BE2C (cell line): Measurements from ENCODE around the gene CP.

Source experiments
- DNase-seq: peaks from one replicate; pipeline ENCODE4 v3.0.0-alpha.2; 2020
- H3K27me3 ChIP-seq: fragments of 250-450 bp; sonication (Bioruptor Pico); 2 replicates; pipeline ENCODE4 v1.5.1; 2020; ENCODE audit warnings: mild to moderate bottlenecking
- H3K36me3 ChIP-seq: fragments of 250-450 bp; sonication (Bioruptor Pico); 2 replicates; pipeline ENCODE4 v1.5.1; 2020; ENCODE audit warnings: mild to moderate bottlenecking
- H3K4me1 ChIP-seq: fragments of 250-450 bp; sonication (Bioruptor Pico); 2 replicates; pipeline ENCODE4 v1.5.1; 2020
- H3K4me3 ChIP-seq: 2 replicates; pipeline ENCODE4 v1.5.1; 2011; ENCODE audit warnings: low read depth, low read length
- H3K9me3 ChIP-seq: fragments of 250-450 bp; sonication (Bioruptor Pico); 2 replicates; pipeline ENCODE4 v1.5.1; 2020
- CTCF ChIP-seq: IDR thresholded peaks from 2 replicates; pipeline ENCODE4 v1.5.1; 2012; ENCODE audit warnings: mild to moderate bottlenecking, low read depth, low read length

CP gene

GRCh38 chr3:149258714-149259113 lies 37.1 kb upstream of the CP start:
- H3K4me1 ChIP-seq = peaks cover 6% of the 10 kb centered on the region; the same call in 1 of the 2 replicates
- no peaks in the 10 kb centered on the region for H3K36me3 ChIP-seq
- H3K9me3 ChIP-seq = no peaks in the 10 kb centered on the region
- TF ChIP-seq CTCF = no peak
- no peaks in the 10 kb centered on the region for H3K27me3 ChIP-seq
- DNase-seq = no peak
- H3K4me3 ChIP-seq = no peak overlapping the region

- H3K4me3 ChIP-seq = no peak overlapping the region
- no peaks in the 10 kb centered on the region for H3K36me3 ChIP-seq
- TF ChIP-seq CTCF = no peak
- H3K9me3 ChIP-seq = no peaks in the 10 kb centered on the region
- peak; percentile 56 for DNase-seq
- no peaks in the 10 kb centered on the region for H3K27me3 ChIP-seq
- peaks cover 6% of the 10 kb centered on the region; the same call in 1 of the 2 replicates for H3K4me1 ChIP-seq
Measured at GRCh38 chr3:149258298-149258697, 36.7 kb upstream of the CP start.

GRCh38 chr3:149252272-149252671 lies 30.6 kb upstream of the CP start:
- no peaks in the 10 kb centered on the region for H3K4me1 ChIP-seq
- H3K9me3 ChIP-seq = no peaks in the 10 kb centered on the region
- no peak overlapping the region for H3K4me3 ChIP-seq
- no peak for DNase-seq
- no peaks in the 10 kb centered on the region for H3K36me3 ChIP-seq
- TF ChIP-seq CTCF = no peak
- no peaks in the 10 kb centered on the region for H3K27me3 ChIP-seq

- no peaks in the 10 kb centered on the region for H3K4me1 ChIP-seq
- no peak for TF ChIP-seq CTCF
- no peaks in the 10 kb centered on the region for H3K36me3 ChIP-seq
- H3K27me3 ChIP-seq = no peaks in the 10 kb centered on the region
- no peak for DNase-seq
- H3K9me3 ChIP-seq = no peaks in the 10 kb centered on the region
- no peak overlapping the region for H3K4me3 ChIP-seq
Measured at GRCh38 chr3:149251186-149251585, 29.6 kb upstream of the CP start.

GRCh38 chr3:149247929-149248691 lies 26.5 kb upstream of the CP start:
- no peak for DNase-seq
- Histone ChIP-seq H3K9me3 (no peaks in the 10 kb centered on the region), H3K4me1 (no peaks in the 10 kb centered on the region), H3K4me3 (no peak overlapping the region), H3K36me3 (no peaks in the 10 kb centered on the region), H3K27me3 (no peaks in the 10 kb centered on the region)
- no peak for TF ChIP-seq CTCF

GRCh38 chr3:149247008-149247710 lies 25.5 kb upstream of the CP start:
- Histone ChIP-seq H3K4me3 (no peak overlapping the region), H3K27me3 (no peaks in the 10 kb centered on the region), H3K36me3 (no peaks in the 10 kb centered on the region), H3K9me3 (no peaks in the 10 kb centered on the region), H3K4me1 (no peaks in the 10 kb centered on the region)
- DNase-seq = no peak
- TF ChIP-seq CTCF = no peak
